HG03378 (cell line): Measurements from ENCODE around the gene ADH1C.
"Not testable (repeated sequence)": the region's sequence is repeated elsewhere in the genome, so short reads cannot be mapped to it uniquely, and the experiment has no call there.

Experiments used
- ATAC-seq: cut with Tn5 transposase; IDR thresholded peaks from one replicate; pipeline ENCODE4 v1.9.1; 2021; ENCODE audit warnings: mild to moderate bottlenecking, moderate library complexity; ENCODE audit not compliant: unreplicated experiment

ADH1C gene

DNA sequence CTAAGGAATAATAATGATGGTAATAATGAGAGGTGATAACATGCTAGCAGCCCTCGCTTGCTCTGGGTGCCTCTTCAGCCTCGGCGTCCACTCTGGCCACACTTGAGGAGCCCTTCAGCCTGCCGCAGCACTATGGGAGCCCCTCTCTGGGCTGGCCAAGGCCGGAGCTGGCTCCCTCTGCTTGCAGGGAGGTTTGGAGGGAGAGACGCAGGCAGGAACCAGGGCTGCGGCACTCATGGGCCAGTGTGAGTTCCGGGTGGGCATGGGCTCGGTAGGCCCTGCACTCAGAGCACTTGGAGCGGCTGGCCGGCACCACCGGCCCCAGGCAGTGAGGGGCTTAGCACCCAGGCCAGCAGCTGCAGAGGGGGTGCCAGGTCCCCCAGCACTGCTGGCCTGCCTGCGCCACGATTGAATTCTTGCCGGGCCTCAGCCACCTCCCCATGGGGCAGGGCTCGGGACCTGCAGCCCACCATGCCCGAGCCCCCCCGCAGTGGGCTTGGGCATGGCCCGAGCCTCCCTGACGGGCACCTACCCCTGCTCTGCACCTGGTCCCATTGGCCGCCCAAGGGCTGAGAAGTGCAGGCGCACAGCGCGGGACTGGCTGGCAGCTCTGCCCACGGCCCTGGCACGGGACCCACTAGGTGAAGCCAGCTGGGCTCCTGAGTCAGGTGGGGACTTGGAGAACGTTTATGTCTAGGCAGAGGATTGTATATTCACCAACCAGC is 7.1 kb upstream of the ADH1C start:
- ATAC-seq, result no peak

DNA sequence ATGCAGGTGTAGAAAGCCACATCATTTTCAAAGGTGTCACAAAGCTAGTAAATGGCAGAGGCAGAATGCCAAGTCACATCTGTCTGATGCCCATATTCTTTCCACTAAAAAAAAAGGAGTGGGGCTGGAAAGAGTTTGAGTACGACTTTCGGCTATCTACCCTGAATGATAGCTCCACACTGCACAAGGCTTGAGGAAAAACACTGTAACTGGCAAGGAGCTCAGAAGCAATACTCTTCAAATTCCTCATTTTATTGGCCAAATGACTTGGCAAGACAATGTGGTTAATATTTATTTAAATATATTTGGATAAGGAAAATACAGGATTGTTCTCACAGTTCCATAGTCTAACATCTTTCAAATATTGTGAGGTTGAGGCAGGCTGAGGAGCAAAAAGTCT is 5.4 kb upstream of the ADH1C start:
- no peak for ATAC-seq

DNA sequence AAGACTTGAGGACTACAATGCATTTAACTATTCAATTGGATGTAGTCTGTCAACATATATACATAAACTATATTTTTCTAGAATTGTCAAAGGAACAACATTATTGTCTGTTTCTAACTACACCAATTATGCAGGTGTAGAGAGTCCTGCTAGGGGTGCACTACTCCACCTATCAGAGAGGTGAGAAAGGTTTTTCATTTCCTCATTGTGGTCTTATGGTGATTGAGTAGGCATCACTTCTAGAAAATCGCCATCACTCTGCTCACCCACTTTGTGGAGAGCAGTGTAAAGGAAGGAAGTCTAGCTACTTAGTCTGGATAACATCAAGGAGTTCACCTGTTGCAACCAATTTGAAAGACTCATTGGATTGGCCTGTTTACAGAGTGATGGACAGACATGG is 4.4 kb upstream of the ADH1C start:
- peak; percentile 97 for ATAC-seq

DNA sequence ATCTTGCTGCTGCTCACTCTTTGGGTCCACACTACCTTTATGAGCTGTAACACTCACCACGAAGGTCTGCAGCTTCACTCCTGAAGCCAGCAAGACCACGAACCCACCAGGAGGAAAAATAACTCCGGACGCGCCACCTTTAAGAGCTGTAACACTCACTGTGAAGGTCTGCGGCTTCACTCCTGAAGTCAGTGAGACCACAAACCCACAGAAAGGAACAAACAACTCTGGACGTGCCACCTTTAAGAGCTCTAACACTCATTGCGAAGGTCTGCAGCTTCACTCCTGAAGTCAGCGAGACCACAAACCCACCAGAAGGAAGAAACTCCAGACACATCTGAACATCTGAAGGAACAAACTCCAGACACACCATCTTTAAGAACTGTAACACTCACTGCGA is 3.6 kb upstream of the ADH1C start:
- not testable (repeated sequence) for ATAC-seq

DNA sequence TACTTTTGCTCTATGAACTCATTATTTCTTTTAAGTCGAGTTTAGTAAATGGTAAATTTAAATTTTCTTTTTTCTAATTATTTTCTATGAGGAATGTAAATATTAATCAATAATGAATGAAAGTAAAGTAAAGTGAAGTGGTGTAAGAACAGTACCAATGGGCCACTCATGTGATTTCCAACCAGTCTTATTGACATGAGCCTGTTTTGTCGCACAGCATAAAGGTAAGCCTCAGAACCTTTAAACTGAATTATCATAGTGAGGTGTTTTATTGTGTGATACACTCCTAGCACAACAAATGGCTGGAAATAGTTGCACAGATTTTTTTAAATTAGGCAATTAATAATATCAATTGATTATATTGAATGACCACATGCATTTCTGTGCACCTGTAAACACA is 1.1 kb downstream of the ADH1C start:
- ATAC-seq, result no peak

DNA sequence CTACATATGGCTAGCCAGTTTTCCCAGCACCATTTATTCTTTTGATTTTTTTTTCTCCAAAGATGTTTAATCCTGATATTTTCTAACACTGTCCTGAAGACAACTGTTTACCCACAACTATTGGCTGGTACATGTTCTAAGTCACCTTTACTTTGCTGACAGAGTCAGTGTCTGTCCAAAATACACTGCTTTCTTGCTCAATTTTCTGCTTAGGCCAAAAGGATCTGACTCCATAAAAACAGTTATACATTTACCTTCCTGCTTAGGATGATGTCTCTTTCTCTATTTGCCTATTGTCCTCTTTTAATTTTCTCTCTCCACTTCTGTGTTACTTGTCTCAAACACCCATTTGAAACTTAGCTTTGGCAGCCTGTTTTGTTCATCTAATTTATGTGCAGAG is 3.2 kb downstream of the ADH1C start:
- ATAC-seq, result no peak

DNA sequence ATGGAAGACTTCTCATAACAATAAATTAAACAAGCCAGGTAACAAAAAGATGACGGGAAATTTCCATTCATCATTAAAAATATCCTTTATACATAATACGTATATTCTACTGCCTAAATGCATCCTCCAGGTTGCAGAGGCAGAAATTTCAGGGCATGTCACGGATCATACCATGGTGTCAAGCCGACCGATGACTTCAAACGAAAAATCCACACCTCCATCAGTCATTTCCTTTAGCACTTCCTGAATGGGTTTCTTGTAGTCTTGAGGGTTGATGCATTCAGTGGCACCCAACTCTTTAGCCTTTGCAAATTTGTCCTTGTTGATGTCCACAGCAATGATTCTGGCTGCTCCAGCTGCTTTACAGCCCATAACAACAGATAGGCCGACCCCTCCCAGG is 9.9 kb downstream of the ADH1C start:
- ATAC-seq, result not testable (repeated sequence)

DNA sequence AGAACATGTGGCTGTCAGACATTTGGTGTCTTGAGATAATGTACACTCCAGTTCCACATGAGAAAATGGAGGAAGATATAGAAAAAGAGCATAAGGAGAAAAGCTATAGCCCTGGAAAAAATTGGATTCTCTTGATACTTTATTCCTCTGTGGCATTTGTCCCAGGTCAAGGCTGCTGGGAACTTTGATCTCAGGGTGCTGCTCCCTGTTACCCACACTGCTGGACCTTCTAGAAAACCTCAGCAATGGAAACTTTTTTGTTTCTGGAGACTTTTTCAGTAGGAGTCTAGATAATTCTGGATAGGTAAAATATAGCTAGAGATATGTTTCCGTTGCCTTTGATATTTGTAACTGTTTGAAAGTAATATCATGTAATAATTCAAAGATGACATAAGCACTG is 11.1 kb downstream of the ADH1C start:
- ATAC-seq, result no peak

DNA sequence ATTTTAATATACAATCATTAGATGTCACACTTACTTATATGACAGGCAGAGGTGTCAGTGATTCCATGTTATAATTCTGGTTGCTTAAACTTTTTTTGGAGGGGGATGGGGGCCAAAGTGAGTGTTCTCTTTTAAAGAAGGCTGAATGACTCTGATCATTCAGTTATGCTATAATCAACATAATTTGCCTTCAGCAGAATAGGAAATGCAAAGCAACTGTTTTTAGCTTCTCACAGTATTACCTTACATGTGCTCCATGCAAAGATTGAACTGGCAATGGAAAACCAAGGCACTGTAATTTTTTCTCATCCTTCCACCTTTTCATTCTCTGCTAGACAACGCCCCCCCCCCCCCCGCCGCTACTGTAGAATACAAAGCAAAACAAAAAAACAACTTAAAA is 13.4 kb downstream of the ADH1C start:
- no peak for ATAC-seq

DNA sequence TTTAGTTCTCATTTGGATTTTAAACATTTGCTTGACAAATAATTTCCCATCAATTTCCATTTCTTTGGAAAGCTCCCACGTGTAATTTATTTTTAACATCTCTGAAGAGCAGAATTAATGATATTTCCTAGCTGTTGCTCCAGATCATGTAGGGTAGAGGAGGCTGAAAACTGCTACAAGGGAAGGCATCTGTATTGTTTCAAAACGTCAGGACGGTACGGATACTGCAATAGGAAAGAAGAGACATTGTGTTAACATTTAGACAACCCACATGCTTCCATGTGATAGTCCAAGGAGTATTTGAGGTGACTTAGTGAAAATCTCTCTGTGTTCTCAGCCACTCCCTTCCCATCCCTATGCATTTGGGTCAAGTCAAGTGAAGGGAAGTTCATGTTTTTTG is 16.0 kb downstream of the ADH1C start:
- ATAC-seq, result no peak

DNA sequence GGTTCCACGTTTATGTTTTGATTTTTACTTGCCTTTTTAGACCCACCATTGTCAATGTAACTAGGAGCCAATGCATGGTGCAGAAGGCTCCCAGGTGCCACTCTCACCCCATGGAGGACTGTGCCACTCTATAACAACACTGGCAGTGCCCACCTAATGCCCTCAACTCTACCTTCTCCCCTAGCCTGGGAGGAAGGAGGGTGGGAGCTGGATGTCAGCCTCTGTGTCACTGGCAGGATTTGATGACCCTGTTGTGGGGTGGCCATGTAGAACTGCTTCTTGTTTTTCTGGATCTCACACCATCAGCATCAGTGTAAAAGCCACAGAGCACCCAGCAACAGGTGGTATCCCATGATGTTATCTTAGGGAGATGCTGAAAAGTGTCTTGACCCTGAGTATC is 17.7 kb downstream of the ADH1C start:
- ATAC-seq, result no peak

DNA sequence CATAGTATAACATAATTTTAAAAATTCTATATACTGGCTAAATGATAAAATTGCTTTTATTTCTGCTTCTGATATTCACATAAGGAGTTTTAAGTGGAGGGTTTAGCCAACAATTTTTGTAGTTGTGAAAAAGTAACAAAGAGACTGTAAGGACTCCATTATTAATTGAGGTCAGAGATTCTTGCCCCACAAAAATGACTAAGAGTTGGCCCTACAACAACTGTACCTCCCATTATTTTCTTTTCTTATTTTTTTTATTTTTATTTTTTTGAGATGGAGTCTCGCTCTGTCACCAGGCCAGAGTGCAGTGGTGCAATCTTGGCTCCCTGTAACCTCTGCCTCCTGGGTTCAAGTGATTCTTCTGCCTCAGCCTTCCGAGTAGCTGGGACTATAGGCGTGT is 21.9 kb downstream of the ADH1C start:
- no peak for ATAC-seq

DNA sequence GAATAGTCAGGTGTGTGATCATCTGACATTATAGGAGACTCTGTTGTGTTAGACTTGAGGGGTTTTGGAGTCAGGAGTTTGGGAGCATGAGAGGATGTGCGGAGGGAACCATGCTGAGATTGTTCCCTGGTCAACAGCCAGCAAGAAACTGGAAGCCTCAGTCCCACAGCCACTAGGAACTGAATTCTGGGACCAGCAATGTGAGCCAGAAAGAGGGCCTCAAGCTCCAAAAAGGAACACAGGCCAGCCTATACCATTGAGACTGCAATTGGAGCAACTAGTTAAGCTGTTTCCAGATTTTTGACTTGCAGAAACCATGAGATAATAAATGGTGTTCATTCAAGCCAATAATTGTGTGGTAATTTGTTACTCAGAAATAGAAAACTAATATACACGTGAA is 22.7 kb downstream of the ADH1C start:
- no peak for ATAC-seq

DNA sequence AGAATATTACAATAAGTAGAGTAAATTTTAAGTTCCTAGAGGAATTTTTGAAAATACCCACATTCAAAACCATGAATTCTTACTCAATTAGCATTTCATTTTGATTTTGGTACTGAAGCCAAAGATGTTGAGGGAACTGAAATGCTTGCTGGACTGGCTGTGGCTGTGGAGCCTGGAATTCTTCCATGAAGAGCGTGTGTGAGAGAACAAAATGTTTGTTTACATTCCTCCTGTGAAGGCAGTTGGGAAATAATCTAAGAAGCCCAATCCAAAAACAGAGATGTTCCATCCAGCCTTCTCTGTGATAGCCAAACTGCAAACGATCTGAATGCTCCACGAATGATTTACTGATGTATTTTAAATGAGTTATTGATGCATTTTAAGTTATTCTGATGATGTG is 27.6 kb downstream of the ADH1C start:
- ATAC-seq, result no peak

DNA sequence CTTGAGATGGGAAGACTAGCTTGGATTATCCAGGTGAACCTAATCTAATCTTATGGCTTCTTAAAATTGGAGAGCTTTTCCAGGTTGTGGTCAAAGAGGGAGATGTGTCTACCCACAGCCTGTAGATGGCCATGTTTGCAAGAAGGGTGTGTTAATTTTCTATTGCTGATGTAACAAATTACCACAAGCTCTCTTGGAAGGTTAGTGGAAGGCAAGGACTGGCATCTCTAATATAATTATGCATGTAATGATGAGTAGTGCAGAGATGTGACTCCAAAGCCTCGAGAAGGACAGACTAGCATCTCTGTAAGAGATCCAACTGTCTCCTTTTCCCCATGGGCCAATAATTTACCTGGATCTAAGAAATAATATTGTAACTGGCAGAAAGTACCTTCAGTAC is 28.2 kb downstream of the ADH1C start:
- ATAC-seq, result no peak

DNA sequence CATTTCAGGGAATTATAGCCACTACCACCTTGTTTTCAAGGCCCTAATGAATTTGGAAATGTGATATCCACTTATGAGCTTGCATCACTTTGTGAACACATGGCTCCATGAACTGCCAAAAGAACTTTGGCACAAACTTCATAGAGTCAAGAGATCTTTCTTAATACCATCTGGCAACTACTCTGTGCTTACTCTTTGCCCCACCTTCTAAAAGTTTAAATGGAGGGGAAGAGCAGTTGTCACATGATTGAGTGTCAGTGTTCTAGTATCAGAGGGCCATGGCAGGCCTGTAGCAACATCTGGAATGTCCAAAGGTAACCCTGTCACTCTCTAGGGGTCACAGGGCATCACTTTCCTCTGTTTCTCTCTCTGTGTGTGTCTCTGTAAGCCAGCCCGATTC is 28.8 kb downstream of the ADH1C start:
- no peak for ATAC-seq

DNA sequence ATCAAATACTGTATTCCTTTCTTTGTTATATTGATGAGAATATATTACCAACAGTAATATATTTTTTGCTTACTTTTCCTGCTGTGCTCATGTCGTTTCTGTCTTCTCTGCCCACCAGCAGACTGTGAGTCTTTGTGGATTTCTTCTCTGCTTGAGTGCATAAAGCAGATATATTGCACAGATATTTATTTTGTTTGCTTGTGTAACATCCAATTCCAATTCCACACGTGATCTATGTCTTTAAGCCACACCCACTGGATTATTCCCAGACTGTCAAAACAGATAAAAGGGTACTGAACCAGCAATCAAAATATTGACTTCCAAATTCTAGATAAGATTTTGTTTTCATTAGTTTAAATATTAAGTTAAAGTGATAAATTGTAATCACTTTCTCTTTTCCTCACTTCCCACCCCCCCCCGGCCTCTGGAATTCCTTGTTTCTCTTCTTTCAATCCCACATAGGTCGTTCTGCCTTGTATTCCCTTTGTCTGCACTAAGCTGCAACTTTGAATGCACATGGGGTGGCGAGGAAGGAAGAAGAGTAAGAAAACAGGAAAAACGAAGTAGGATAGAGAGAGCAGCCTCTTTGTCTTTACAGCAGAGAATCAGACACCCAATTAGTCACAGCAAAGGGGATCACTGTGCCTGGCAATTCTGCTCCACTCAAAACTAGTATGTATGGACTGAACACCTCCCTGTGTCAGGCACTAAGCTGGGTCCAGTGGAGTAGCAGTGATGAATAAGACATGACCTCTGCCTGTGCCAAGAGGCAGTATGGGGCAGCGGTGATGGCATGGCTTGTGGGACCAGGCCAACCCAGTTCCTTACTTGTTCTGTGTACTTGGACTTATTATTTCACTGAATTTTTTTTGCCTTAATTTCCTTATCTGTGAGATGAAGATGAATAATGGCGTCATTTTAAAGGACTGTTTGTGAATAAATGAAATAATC is 31.0 kb downstream of the ADH1C start, which contains the start of gene ADH1B:
ADH1B (minus strand) TSS at position 161 of the 951 bp plus-strand sequence; CDS start at position 91, 70 bp downstream.
- ATAC-seq, result no peak

DNA sequence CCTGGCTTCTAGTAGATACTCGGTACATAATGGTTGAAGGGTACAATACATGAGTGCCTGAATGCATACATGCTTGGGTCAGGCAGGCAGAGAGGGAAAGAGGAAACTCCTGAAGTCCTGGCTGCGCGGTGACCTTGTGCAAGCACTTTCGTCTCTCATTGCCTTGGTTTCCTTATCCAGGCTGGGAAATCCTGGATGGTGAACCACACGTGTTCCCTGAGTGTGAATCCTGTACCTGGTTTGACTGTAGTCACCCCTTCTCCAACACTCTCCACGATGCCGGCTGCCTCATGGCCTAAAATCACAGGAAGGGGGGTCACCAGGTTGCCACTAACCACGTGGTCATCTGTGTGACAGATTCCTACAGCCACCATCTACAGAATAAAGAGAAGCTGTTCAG is 34.7 kb downstream of the ADH1C start:
- ATAC-seq, result not testable (repeated sequence)

DNA sequence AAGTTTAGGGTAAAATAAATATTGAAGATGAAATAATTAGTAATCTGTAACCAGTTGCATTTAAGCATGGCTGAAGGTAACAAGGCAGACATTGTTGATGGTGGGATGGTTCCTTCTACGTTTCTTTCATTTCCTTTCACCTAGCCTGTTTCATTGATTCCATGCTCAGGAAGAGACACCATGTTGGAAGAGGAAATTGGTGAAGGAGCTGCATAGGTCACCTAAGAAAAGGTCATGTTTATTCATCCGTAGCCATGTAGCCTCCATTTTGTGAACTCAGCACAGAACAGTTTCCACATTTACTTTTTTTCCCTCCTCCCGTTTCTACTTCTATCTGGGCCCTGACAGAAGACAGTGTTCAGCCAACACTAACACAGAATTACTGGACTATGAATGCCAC is 35.2 kb downstream of the ADH1C start:
- no peak for ATAC-seq

DNA sequence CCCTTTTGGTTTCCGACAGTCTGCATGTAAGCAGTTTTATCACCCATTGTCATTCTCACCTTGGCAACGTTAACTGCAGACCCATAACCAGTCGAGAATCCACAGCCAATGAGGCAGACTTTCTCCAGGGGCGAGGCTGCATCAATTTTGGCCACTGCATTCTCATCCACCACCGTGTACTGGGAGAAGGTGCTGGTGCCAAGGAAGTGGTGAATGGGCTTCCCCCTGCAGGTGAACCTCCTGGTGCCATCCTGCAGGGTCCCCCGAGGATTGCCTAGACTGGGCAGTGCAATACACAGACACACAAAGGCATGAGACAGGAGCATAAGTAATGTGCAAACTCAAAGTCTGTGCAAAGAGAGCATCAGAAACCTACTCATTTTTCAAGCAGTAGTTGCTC is 36.7 kb downstream of the ADH1C start:
- ATAC-seq, result no peak

DNA sequence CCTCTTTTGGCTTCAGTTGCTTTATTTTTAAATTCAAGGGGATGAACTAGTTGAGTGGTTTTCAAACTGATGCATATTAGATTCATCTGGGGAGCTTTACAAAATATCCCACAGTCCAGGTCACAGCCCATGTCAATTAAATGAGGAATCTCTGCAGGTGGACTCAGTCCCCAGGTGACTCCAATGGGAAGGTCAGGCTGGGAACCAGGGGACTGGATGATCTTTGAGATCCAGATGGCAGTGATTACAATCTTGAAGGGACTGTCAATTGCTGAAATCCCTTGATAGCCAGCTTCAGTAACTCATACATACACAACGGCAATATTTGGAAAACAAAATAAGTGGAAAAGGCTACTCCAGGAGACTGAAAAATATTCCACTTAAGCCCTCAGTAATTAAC is 38.3 kb downstream of the ADH1C start:
- ATAC-seq, result no peak

DNA sequence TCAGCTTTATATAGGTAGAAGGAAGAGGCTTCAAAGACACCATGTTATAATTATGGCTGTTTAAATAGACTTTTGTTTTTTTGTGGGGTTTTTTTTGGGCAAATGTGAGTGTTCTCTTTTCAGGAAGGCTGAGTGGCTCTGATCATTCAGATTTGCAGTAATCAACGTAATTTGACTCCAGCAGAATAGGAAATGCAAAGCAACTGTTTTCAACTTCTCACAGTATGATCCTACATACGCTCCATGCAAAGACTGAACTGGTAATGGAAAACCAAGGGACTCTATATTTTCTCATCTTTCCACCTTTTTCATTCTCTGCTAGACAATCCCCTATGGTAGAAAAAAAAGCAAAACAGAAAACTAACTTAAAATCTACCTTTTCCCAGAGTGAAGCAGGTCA is 42.2 kb downstream of the ADH1C start:
- no peak for ATAC-seq
